ENCODE measurements around the gene MCF2L2.

GRCh38 chr3:183378545-183378944 is 49.9 kb downstream of the MCF2L2 start:
- no peak for TF ChIP-seq ARNTL (CRISPR knock-in tag; IDR thresholded peaks at IDR 0.05; ENCODE audit: borderline replicate concordance, low read depth)
- TF ChIP-seq PATZ1 (CRISPR knock-in tag; IDR thresholded peaks at IDR 0.05; ENCODE audit: borderline replicate concordance) = no peak
- TF ChIP-seq ESRRG (CRISPR knock-in tag; IDR thresholded peaks at IDR 0.05) = no peak
- no peak for TF ChIP-seq ZFP30 (CRISPR knock-in tag; IDR thresholded peaks at IDR 0.05)
- TF ChIP-seq TSHZ2 (CRISPR knock-in tag; IDR thresholded peaks at IDR 0.05) = no peak
- no peak for TF ChIP-seq ZNF70 (CRISPR knock-in tag; IDR thresholded peaks at IDR 0.05)
- TF ChIP-seq SNAI2 (CRISPR knock-in tag; IDR thresholded peaks at IDR 0.05) = no peak
- TF ChIP-seq OSR1 (CRISPR knock-in tag; IDR thresholded peaks at IDR 0.05) = no peak
- no peak for TF ChIP-seq TCF4 (CRISPR knock-in tag; IDR thresholded peaks at IDR 0.05; ENCODE audit: borderline replicate concordance)
- no peak for TF ChIP-seq CREB5 (CRISPR knock-in tag; IDR thresholded peaks at IDR 0.05; ENCODE audit: low read depth)
- no peak for TF ChIP-seq ZNF8 (CRISPR knock-in tag; IDR thresholded peaks at IDR 0.05)
- no peak for TF ChIP-seq POU6F1 (CRISPR knock-in tag; IDR thresholded peaks at IDR 0.05; ENCODE audit: borderline replicate concordance, low read depth)
- no peak for TF ChIP-seq RARB (CRISPR knock-in tag; IDR thresholded peaks at IDR 0.05)

Measured in SK-N-SH treated with all-trans-retinoic acid at 6 μM for 48 hours (cell line).